A549 (cell line): ENCODE results near the gene RRAS. TPM values are rescaled to one million over a fixed set of nuclear protein-coding genes. Genes with fewer than 3 reads are reported as not detected.

ENCODE experiments used
- ATAC-seq, 2 experiments: fragments of 200-7000 bp in 1 of 2; fragments of >200 bp in 1 of 2; cut with Nextera tagmentation in 1 of 2; cut with Tn5 transposase in 1 of 2; 3 replicates each; pipeline versions ENCODE4 v1.8.0 to v1.9.1; 2018 to 2020; ENCODE audit warnings: mild to moderate bottlenecking in 1 of 2, moderate library complexity in 1 of 2
- CTCF ChIA-PET: fragments of 300-600 bp; sonication (Branson Sonifier 250); formaldehyde crosslinking; extraction: SDS; loops from one replicate; lab custom pipeline; 2021; ENCODE audit warnings: antibody characterized with exemption, inconsistent platforms; lab: Yijun Ruan, JAX
- POLR2A ChIA-PET: fragments of 350-600 bp; formaldehyde crosslinking; extraction: SDS; loops from one replicate; lab custom pipeline; 2021; ENCODE audit warnings: antibody characterized with exemption, inconsistent platforms; lab: Yijun Ruan, JAX
- DNase-seq, 2 experiments: peaks; one replicate each; pipeline versions ENCODE4 v3.0.0 to v3.0.0-alpha.2; 2011 to 2016; ENCODE audit warnings: low read depth in 1 of 2, low spot score in 1 of 2
- FAIRE-seq: peaks from 2 replicates; lab custom pipeline; 2011; peaks lifted over from hg19 to GRCh38; lab: Jason Lieb, UNC
- H3K27ac ChIP-seq, 2 experiments: fragments of >200 bp; sonication (Bioruptor Twin); formaldehyde crosslinking; 3 replicates each; pipeline ENCODE4 v1.5.1; 2016 to 2017
- H3K4me1 ChIP-seq: fragments of >200 bp; sonication (Bioruptor Twin); formaldehyde crosslinking; 3 replicates; pipeline ENCODE4 v1.6.1; 2016
- H3K4me2 ChIP-seq: fragments of >200 bp; sonication (Bioruptor Twin); formaldehyde crosslinking; 3 replicates; pipeline ENCODE4 v1.6.1; 2016
- H3K4me3 ChIP-seq: fragments of >200 bp; sonication (Bioruptor Twin); formaldehyde crosslinking; 3 replicates; pipeline ENCODE4 v1.5.1; 2016
- H3K9me3 ChIP-seq: fragments of >200 bp; sonication (Bioruptor Twin); formaldehyde crosslinking; 3 replicates; pipeline ENCODE4 v1.6.1; 2016
- BHLHE40 ChIP-seq: IDR thresholded peaks from 2 replicates; pipeline ENCODE4 v1.6.1; 2012; ENCODE audit warnings: low read depth, low read length, inconsistent platforms
- CHD2 ChIP-seq: fragments of 150-350 bp; IDR thresholded peaks from 2 replicates; pipeline ENCODE4 v1.6.1; 2014; ENCODE audit warnings: low read length; ENCODE audit not compliant: partially characterized antibody
- EHF ChIP-seq: fragments of 250-450 bp; sonication (Bioruptor Pico); IDR thresholded peaks from 2 replicates; pipeline ENCODE4 v1.5.0; 2020; ENCODE audit warnings: mild to moderate bottlenecking
- ESRRA ChIP-seq: fragments of 150-350 bp; IDR thresholded peaks from 2 replicates; pipeline ENCODE4 v1.6.1; 2014; ENCODE audit warnings: mild to moderate bottlenecking, low read length, borderline replicate concordance
- GATA3 ChIP-seq: IDR thresholded peaks from 2 replicates; pipeline ENCODE4 v1.6.1; 2012; ENCODE audit warnings: borderline replicate concordance
- HDAC2 ChIP-seq: fragments of 200-600 bp; sonication (generic); IDR thresholded peaks from 2 replicates; pipeline ENCODE4 v1.6.1; 2016
- HOXB13 ChIP-seq: fragments of 250-450 bp; sonication (Bioruptor Pico); IDR thresholded peaks from 2 replicates; pipeline ENCODE4 v1.5.0; 2020; ENCODE audit warnings: low read depth, mild to moderate bottlenecking, moderate library complexity
- HOXB5 ChIP-seq: fragments of 250-450 bp; sonication (Bioruptor Pico); IDR thresholded peaks from 2 replicates; pipeline ENCODE4 v1.5.0; 2020; ENCODE audit warnings: mild to moderate bottlenecking, moderate library complexity
- JUN ChIP-seq, 2 experiments: fragments of >200 bp; sonication (Bioruptor Twin); formaldehyde crosslinking; IDR thresholded peaks; 2 replicates in 1 of 2; 3 replicates in 1 of 2; pipeline ENCODE4 v1.6.1; 2016 to 2017
- KDM1A ChIP-seq: fragments of 200-600 bp; sonication (generic); IDR thresholded peaks from 2 replicates; pipeline ENCODE4 v1.6.1; 2016; ENCODE audit warnings: low read depth, mild to moderate bottlenecking
- KDM5A ChIP-seq: fragments of 200-600 bp; sonication (generic); IDR thresholded peaks from 2 replicates; pipeline ENCODE4 v1.6.1; 2016; ENCODE audit warnings: antibody characterized with exemption, mild to moderate bottlenecking
- MAFK ChIP-seq: fragments of 450-650 bp; IDR thresholded peaks from 2 replicates; pipeline ENCODE4 v1.6.1; 2014; ENCODE audit not compliant: partially characterized antibody
- MYC ChIP-seq: IDR thresholded peaks from 2 replicates; pipeline ENCODE4 v1.6.1; 2012; ENCODE audit warnings: mild to moderate bottlenecking, inconsistent platforms, low read length, improper control_type of control experiment, borderline replicate concordance
- NR3C1 ChIP-seq: fragments of >200 bp; sonication (Bioruptor Twin); formaldehyde crosslinking; IDR thresholded peaks from 3 replicates; pipeline ENCODE4 v1.6.1; 2017
- PHF8 ChIP-seq: fragments of 200-600 bp; sonication (generic); IDR thresholded peaks from 2 replicates; pipeline ENCODE4 v1.6.1; 2016; ENCODE audit warnings: low read depth, mild to moderate bottlenecking, antibody characterized with exemption, moderate library complexity, borderline replicate concordance
- POLR2AphosphoS2 ChIP-seq: conservative IDR thresholded peaks from 2 replicates; pipeline ENCODE4 v1.6.1; 2012; ENCODE audit warnings: low read length, improper control_type of control experiment, inconsistent platforms
- RCOR1 ChIP-seq: fragments of 150-350 bp; IDR thresholded peaks from 2 replicates; pipeline ENCODE4 v1.6.1; 2014; ENCODE audit warnings: antibody characterized with exemption, low read length, low read depth
- TFCP2L1 ChIP-seq: fragments of 250-450 bp; sonication (Bioruptor Pico); IDR thresholded peaks from 2 replicates; pipeline ENCODE4 v1.5.0; 2021; ENCODE audit warnings: mild to moderate bottlenecking
- USF2 ChIP-seq: fragments of 450-650 bp; IDR thresholded peaks from 2 replicates; pipeline ENCODE4 v1.6.1; 2014; ENCODE audit warnings: antibody characterized with exemption
- ZC3H11A ChIP-seq: fragments of 450-650 bp; IDR thresholded peaks from 2 replicates; pipeline ENCODE4 v1.6.1; 2014; ENCODE audit warnings: antibody characterized with exemption, mild to moderate bottlenecking
- ZFP36 ChIP-seq: fragments of 450-650 bp; IDR thresholded peaks from 2 replicates; pipeline ENCODE4 v1.6.1; 2014; ENCODE audit warnings: borderline replicate concordance; ENCODE audit not compliant: partially characterized antibody
- ZNF302 ChIP-seq: fragments of 250-450 bp; sonication (Bioruptor Pico); IDR thresholded peaks from 2 replicates; pipeline ENCODE4 v1.9.0; 2021; ENCODE audit warnings: inconsistent platforms, mild to moderate bottlenecking, moderate library complexity
- ZSCAN20 ChIP-seq: fragments of 250-450 bp; sonication (Bioruptor Pico); IDR thresholded peaks from 2 replicates; pipeline ENCODE4 v1.8.0; 2022; ENCODE audit warnings: mild to moderate bottlenecking, moderate library complexity
- WGBS: methylation state at CpG from one replicate; pipeline ENCODE4 v1.1.6; 2017; ENCODE audit errors: missing lambda C conversion rate; 5-methylcytosine and 5-hydroxymethylcytosine counted together
- polyA plus RNA-seq, 4 experiments: library from polyadenylated mRNA; depleted of rRNA in 3 of 4; stranded (reverse); fragments of >200 nt; fragmentation: RNase III in 1 of 4; extraction: RNeasy Plus Mini Kit Qiagen cat#74134 plus additional on column Dnase treatment in 1 of 4; gene quantifications; 2 replicates in 3 of 4; 3 replicates in 1 of 4; pipeline ENCODE4 v1.2.3, GENCODE V29; 2011 to 2017

RRAS gene
- polyA plus RNA-seq, 2 of the 4 experiments (the other 2 are of a cell fraction), result 47.6 to 49.2 TPM

- TF ChIP-seq NR3C1 (no peak), BHLHE40 (no peak), KDM5A (no peak), EHF (CRISPR knock-in tag) (no peak), POLR2AphosphoS2 (no peak), CHD2 (no peak), JUN (IDR thresholded peaks at IDR 0.05) (no peak)
- TF ChIP-seq, all 56 proteins: peak for 0
- DNase-seq, result no peak
- 97% methylated on average over 109 of the region's 110 CpGs for WGBS
- ChIA-PET POLR2A (no interaction called here), CTCF (interaction anchor here (21.2 kb wide), 1 partner anchor 23 kb away, joined by 326 read pairs; the partner anchor contains the start of gene PRMT1)
- Histone ChIP-seq H3K27ac (no peak overlapping the region), H3K9me3 (no peaks in the 10 kb centered on the region), H3K4me3 (no peak overlapping the region), H3K4me1 (no peaks in the 10 kb centered on the region), H3K4me2 (no peak overlapping the region)
- FAIRE-seq, result no peak
- no peak for ATAC-seq
Measured at GRCh38 chr19:49651820-49652550, 12.0 kb upstream of the RRAS start.

- ChIA-PET CTCF (interaction anchor here (1.5 kb wide), 1 partner anchor 20 kb away, joined by 4 read pairs; no protein-coding TSS in a partner anchor), POLR2A (no interaction called here)
- Histone ChIP-seq H3K4me2 (no peak overlapping the region), H3K4me1 (no peaks in the 10 kb centered on the region), H3K4me3 (no peak overlapping the region), H3K9me3 (no peaks in the 10 kb centered on the region), H3K27ac (no peak overlapping the region)
- TF ChIP-seq MYC (no peak), RCOR1 (no peak), POLR2AphosphoS2 (no peak), USF2 (no peak), ESRRA (no peak), HOXB5 (CRISPR knock-in tag) (no peak), ZC3H11A (no peak), GATA3 (no peak)
- DNase-seq (no peak), ATAC-seq (no peak), FAIRE-seq (no peak)
- WGBS, result 97% methylated on average over 57 of the region's 72 CpGs
Measured at GRCh38 chr19:49651029-49651819, 11.3 kb upstream of the RRAS start.

- Histone ChIP-seq H3K4me2 (no peak overlapping the region), H3K27ac (no peak overlapping the region), H3K4me3 (no peak overlapping the region), H3K4me1 (peaks cover 17% of the 10 kb centered on the region)
- DNase-seq, result no peak
- FAIRE-seq, result no peak
- CTCF ChIA-PET, result interaction anchor here (0.7 to 12.4 kb wide), 7 partner anchors 13 to 80 kb away, joined by 3 to 134 read pairs (median 10); partner anchors contain the start of genes BCL2L12, IRF3 and PRMT1
- TF ChIP-seq ZFP36 (no peak), TFCP2L1 (no peak), PHF8 (no peak), JUN (IDR thresholded peaks at IDR 0.05) (no peak), BHLHE40 (no peak), HDAC2 (no peak), GATA3 (no peak), MAFK (no peak), ZNF302 (CRISPR knock-in tag) (no peak), CHD2 (no peak), ZSCAN20 (CRISPR knock-in tag) (no peak), HOXB13 (CRISPR knock-in tag) (no peak), KDM1A (no peak)
- TF ChIP-seq, all 56 proteins: peak for 0
- no peaks in the 10 kb centered on the region for H3K9me3 ChIP-seq
- 93% methylated on average over 16 of the region's 17 CpGs for WGBS
- POLR2A ChIA-PET, result no interaction called here
- ATAC-seq, result no peak
Measured at GRCh38 chr19:49646586-49646985, 6.6 kb upstream of the RRAS start.
